HG03558 (cell line): ENCODE measurements around the gene RNU5D-1.
"Not testable (repeated sequence)": the region's sequence is repeated elsewhere in the genome, so short reads cannot be mapped to it uniquely, and the experiment has no call there.

ENCODE experiments used
- ATAC-seq: cut with Tn5 transposase; IDR thresholded peaks from one replicate; pipeline ENCODE4 v1.9.1; 2021; ENCODE audit warnings: moderate number of reproducible peaks; ENCODE audit not compliant: unreplicated experiment; ENCODE audit errors: extremely low read depth

The RNU5D-1 gene

DNA sequence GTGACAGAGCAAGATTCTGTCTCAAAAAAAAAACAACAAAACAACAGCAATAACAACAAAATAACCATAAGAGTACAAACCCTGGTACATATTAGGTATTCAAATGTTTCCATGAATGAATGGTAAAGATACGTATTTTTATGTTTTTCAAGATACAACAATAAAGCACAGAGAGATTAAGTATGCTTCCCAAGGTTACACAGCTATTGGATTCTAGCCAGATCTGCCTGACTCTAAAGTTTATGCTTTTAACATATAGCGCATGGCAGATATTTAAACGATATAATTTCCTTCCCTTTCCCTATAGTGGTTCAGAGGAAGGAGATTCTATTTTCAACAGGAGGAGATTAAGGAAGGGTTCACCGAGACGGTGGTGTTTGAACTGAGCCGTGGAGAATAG, 25.5 kb downstream of the RNU5D-1 start:
- no peak for ATAC-seq

DNA sequence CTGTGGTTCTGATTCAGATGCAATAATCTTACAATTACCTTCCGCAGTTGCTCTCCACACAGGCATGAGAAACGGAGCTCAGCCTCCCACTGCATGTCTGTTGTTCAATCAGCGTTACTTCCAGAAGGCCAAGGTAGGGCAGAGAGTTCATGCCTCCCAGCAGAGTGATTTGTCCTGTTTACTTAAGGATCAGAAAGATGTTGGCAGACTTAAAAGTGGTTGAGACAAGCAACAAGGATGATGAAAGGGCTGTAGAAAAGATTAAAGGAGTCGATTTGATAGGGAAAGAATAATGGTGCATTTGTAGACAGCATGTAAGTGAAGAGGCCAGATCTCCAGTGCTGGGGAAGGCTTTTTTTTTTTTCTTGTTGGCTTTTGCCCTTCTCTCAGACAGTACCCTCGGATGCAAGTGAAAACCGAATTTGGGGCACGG, 29.8 kb downstream of the RNU5D-1 start:
- no peak for ATAC-seq

DNA sequence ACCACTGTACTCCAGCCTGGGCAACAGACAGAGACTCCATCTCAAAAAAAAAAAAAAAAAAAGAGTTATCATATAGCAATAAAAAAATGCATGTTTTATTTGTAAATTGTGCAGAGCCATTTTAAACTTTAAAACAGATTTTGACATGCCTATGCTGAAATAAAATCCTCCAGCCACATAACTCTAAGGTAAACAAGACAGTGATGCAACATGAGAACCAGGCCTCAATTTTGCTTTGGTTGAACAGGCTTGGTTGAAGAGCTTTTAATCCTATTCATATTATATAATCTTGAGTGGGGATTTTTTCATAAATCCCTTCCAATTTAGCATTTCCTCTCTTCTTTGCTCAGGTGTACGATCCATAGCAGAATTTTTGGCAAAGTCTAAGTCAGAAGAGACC, 30.4 kb downstream of the RNU5D-1 start:
- ATAC-seq = no peak

DNA sequence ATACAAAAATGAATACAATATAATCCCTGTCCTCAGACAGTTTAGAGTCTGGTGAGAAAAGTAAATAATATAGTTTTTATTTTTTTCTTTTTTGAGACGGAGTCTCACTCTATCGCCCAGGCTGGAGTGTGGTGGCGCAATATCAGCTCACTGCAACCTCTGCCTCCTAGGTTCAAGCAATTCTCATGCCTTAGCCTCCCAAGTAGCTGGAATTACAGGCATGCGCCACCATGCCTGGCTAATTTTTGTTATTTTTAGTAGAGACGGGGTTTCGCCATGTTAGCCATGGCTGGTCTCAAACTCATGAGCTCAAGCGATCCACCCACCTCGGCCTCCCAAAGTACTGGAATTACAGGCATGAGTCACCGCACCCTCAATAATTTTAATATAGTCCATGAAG, 31.6 kb downstream of the RNU5D-1 start:
- ATAC-seq = not testable (repeated sequence)

DNA sequence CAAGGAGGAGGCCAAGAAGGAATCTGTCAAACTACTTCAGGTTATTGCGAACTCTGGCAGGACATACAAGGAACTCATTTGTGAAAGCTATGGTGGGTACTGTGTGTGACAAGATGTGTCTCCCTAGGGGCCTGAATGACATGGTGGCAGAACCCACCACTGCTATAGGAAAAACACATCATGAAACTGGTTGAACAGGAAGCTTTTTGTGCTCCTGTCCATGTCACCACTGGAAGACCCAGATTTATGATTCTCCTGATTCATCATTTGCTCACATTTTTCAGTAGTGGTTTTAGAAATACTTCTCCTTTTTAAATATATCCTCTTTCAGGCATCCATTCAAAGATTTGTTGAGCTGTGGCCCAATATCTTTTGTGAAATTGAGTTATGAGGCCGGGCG, 32.8 kb downstream of the RNU5D-1 start:
- ATAC-seq = no peak

DNA sequence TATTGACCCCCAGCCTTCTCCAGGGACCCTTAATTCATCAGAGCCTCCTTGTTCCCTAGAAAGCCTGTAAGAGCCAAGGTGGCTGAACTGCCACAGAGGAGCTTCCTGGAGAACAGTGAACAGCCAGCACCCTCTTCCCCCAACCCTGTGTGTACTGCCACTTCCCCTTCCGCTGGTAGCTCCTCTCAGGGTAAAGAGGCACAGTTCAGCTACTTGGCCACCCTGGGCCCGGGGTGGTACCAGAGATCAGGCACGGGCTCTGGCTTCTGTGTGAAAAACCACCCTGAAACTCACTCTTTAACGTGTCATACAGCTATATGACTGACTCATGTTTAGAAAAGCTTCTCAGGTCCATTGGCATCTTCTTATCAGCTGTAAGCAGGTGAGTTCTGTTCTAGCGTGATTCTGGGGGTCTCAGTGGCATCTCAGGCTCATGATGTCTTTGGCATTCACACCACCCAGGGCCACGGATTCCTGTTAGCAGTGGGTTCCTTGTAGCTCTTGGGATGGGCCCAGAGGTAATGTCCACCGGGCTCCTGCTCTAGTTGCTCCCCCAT, 34.1 kb downstream of the RNU5D-1 start:
- ATAC-seq = no peak

DNA sequence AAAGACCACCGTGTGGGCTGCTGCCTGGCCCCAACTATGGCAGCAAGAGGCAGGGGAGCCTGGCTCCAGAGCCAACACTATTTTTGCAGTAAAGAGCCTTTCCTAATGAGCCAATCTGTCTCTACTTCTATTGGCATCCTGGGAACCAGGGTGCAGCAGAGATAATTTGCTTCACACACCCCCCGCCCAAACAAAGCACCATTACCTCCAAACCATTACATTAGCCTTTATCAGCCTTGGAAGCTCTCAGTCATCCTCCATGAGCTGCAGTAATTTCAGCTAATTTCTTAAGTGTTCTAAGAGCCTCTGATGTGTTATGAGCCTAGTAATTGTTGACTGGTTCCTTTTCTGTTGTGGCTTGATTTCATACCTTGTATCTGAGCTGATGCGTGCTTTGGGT, 34.9 kb downstream of the RNU5D-1 start:
- ATAC-seq = no peak

DNA sequence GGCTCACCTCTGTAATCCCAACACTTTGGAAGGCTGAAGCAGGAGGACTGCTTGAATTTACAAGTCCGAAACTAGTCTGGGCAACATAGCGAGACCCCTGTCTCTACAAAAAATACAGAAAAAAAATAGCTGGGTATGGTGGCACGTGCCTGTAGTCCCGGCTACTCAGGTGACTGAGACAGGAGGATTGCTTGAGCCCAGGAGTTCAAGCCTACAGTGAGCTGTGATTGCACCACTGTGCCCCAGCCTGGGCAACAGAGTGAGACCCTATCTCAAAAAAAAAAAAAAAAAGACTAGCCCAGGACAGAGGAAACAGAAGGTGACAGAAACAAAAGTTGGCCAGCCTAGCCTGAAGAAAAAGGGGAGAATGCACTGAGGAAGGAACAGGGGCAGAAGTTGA, 35.3 kb downstream of the RNU5D-1 start:
- no peak for ATAC-seq

DNA sequence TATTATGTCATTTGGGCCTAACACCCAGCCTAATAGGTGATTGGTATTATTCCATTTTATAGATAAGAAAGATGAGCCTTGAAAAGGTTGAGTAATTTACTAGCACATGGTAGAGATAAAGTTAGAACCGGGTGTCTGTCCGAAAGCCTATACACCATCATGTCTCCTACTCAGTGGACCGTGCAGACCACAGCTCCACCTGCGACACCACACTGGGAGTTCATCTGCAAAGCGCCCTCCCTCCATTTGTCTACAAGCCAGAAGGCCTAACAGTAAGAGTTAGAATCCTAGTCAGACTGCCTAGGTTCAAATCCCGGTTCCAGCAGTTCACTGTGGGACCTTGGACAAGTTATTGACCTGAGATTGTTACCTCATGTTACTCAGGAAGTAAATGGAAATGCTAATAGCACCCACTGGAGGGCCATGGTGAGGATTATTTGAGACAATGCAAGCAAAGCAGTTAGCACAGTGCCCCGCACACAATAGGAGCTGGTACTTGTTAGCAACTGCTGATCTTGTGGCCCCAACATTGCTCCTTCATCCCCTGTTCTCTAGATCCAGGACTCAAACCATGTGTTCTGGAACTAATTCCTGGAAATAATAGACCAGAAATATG, 36.0 kb downstream of the RNU5D-1 start:
- ATAC-seq = no peak

DNA sequence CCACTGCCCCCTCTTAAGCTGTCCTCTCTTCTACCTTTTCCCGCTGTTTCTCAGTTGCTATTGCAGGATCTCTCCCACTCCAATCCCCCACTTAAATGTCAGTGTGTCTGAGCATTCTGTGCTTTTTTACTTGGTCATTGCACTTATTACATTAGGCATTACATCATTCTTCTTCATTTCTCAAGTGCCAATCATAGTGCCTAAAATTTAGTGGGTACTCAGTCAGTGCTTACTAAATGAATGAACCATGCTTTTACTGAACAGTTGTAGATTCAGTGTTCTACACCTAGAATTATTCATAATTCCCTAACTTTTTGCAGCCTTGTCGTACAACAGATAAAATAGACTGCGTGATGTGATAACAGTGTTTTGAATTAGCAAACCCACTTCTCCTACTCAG, 37.1 kb downstream of the RNU5D-1 start:
- ATAC-seq = no peak

DNA sequence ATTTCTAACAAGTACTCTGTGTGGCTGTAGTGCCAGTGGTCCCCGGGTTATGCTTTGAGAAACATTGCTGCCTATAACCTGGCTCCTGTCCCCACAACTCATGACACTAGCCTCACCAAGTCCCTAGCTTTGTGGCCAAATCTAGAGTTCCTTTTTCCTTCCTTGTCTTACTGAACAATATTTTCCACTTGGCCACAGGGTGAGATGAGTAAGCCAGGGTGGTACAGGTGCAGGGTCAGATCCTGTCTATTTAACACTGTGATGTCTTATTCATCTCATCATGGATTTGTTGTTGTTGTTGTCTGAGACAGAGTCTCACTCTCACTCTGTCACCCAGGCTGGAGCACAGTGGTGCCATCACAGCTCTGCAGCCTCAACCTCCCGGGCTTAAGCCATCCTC, 37.8 kb downstream of the RNU5D-1 start:
- ATAC-seq = no peak

DNA sequence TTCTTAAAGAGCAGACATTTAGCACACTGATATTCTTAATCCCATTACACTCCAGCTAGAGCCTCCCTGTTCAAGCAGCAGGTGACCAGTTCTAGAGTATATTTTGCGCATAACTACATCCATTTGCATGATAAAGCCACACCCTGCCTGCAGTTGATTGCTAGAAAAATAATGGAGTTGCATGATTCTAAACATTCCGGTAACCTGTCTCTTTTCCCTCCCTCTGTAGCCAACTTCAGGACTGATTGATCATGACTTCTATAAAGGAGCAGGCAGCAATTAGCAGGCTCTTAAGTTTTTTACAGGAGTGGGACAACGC, 41.6 kb downstream of the RNU5D-1 start:
- no peak for ATAC-seq

DNA sequence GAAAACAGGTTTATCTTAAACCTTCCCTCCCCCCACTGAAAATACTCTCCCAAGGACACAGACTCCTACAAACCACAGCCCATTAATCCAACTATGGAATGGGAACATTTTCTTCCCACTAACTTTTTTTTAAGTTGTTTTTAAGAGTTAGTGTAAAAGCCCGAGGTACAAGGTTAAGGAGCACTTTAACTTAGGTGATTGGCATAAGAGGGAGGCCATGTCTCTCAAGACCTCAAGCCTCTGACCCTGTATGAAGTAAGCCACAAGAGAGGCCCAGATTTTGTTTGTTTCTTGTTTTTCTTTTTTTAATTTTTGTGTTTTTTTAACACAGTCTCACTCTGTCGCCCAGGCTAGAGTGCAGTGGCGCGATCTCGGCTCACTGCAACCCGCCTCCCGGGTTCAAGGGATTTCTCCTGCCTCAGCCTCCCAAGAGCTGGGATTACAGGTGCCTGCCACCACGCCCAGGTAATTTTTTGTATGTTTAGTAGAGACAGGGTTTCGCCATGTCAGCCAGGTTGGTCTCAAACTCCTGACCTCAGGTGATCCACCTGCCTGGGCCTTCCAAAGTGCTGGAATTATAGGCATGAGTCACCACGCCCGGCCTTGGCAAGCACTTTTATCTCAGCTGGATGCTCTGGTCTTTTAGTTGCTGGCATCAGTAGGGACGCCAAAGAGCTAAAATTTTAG, 42.1 kb downstream of the RNU5D-1 start:
- no peak for ATAC-seq

DNA sequence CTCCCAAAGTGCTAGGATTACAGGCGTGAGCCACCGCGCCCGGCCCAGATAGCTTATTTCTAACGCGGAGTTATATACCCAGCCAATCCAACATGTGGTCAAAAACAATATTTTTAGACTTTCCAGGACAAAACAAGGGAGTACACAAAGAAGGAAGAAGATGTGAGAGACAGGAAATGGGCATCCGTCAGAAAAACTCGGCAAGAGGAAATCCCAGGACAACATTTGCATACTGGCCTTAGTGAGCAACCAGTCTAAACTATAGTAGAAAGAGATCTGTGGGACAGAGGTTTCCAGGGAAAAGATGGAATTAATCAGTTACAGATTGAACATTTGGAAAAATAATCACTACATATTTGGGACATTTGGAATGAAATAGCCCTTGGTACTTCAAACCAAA, 45.1 kb downstream of the RNU5D-1 start:
- ATAC-seq = no peak

DNA sequence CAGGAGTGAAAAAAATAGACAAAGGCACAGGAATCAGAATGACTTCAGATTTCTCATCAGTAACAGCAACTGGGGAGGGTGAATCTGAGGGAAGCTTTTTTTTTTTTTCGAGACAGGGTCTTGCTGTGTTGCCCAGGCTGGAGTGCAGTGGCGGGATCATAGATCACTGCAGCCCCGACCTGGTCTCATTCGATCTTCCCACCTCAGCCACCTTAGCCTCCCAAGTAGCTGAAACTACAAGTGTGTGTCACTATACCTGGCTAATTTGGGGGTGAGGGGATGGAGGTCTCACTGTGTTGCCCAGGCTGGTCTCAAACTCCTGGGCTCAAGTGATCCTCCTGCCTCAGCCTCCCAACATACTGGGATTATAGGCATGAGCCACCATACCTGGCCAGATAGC, 45.8 kb downstream of the RNU5D-1 start:
- no peak for ATAC-seq

DNA sequence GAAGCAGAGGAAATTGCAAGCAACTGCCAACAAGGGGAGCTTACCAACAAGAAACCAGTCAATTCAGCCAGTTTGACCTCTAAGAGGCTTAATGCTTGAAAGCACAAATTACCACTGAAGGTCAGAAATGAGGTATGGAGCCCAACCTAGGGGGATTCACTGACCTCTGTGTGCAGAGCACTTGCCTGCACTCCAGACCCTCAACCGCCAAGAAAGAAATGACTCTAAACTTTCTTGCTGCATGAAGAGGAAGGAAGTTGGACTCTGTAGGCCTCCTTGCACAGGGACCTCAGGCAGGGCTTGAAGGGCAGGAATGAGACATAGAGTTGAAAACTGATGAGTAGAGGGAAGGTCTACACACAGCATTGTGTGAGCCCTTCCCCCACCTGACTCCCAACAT, 46.4 kb downstream of the RNU5D-1 start:
- peak; percentile 62 for ATAC-seq

DNA sequence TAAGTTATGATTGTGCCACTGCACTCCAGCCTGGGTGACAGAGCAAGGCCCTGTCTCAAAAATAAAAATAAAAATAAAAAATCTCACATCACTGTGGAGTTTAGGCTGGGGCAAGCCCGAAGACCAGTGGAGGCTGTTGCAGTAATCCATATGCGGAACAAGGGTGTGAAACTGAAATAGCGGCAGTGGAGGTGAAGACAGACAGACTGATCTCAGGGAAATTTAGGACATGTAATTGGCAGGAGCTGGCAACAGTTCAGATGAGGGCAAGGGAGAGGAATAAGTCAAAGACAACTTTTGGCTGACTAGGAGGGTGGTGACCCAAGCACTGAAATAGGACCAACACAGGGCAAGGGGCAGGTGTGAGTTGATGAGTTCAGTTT, 48.1 kb downstream of the RNU5D-1 start:
- no peak for ATAC-seq

DNA sequence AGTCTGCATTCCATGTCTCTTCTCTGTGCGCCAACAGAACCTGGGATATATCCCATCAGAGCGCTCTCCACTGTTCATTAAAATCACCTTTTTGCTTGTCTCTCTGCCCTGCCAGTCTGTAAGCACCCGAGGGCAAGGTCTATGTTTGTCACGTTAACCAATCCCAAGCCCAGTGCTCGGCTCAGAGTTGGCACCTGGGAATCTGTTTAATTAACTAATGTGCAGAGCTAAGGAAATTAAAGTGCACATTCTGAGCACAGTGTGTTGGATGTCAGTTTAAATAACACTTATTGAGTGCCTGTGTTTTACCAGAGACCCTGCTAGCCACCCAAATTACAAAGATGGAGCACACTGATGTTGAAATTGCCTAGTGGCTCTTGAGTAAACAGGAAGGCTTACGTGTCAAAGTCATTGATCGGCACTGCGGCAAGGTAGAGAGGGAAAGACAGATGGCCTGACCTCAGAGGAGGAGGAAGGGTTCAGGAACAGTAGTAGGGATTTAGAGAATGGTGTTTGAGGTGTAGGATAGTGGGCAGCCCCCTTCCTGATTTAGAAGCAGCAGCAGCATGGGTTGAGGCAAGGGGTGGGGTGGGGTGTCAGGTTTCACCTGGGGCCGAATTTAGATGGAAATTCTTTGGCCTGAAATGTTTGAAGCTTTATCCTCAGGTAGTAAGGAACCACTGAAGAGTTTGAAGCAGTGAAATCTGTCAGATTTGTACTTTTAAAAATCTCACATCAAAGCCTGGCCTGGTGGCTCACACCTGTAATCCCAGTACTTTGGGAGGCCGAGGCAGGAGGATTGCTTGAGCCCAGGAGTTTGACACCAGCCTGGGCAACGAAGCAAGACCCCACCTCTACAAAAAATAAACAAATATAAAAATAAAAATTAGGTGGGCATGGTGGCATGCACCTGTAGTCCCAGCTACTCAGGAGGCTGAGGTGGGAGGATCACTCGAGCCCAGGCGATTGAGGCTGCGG, 48.8 kb downstream of the RNU5D-1 start:
- ATAC-seq = no peak
